Activated T-cell treated with anti-CD3 and anti-CD28 coated beads for 4 hours (primary cell): Measurements from ENCODE around the gene ACVRL1.
"Not testable (repeated sequence)": the region's sequence is repeated elsewhere in the genome, so short reads cannot be mapped to it uniquely, and the experiment has no call there.

ENCODE experiments used
- DNase-seq: peaks from one replicate; pipeline ENCODE4 v3.0.0-alpha.2; 2020

Gene ACVRL1

DNA sequence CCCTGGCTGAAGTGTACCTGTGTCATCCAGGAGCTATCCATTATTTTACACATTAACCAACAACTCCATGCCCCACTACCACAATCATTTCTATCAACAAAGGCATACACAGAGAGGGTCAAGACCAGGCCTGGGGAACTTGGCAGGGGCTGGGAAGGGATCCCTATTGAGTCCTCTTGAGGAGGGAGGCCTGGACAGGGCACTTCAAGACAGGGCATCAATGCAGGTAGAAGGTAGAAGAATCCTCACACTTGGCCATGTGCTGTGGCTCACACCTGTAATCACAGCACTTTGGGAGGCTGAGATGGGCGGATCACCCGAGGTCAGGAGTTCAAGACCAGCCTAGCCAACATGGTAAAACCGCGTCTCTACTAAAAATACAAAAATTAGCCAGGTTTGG is 32.8 kb upstream of the ACVRL1 start:
- DNase-seq: no peak

DNA sequence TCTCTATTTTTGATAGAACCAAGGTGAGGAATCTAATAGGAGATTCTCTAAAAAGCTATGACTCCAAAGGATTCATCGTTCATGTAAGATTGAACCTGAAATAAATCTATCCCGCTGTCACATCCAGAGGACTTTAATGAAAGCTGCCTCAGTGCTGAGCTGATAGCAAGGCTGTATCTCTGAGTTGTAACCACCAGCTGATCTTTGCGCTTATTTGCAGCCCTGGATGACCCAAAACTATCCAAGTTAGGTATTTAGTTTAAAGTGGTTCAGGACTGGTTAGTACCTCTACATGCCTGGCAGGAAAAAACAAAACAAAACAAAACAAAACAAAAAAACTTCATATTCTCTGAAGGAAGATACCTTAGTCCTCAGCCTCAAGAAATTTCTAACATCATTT is 28.2 kb upstream of the ACVRL1 start:
- DNase-seq: no peak

DNA sequence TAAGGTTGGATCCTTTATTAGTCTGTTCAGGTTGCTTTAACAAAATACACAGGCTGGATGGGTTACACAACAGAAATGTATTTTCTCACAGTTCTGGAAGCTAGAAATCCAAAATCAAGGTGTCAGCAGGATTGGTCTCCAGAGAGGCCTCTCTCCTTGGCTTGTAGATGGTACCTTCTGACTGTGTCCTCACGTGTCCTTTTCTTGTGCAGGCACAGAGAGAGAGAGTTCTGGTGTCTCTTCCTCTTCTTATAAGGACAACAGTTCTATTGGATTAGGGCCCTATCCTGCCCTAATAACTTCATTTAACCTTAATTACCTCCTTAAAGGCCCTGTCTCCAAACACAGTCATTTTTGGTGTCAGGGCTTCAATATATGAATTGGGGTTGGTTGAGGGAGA is 24.0 kb upstream of the ACVRL1 start:
- no peak for DNase-seq

DNA sequence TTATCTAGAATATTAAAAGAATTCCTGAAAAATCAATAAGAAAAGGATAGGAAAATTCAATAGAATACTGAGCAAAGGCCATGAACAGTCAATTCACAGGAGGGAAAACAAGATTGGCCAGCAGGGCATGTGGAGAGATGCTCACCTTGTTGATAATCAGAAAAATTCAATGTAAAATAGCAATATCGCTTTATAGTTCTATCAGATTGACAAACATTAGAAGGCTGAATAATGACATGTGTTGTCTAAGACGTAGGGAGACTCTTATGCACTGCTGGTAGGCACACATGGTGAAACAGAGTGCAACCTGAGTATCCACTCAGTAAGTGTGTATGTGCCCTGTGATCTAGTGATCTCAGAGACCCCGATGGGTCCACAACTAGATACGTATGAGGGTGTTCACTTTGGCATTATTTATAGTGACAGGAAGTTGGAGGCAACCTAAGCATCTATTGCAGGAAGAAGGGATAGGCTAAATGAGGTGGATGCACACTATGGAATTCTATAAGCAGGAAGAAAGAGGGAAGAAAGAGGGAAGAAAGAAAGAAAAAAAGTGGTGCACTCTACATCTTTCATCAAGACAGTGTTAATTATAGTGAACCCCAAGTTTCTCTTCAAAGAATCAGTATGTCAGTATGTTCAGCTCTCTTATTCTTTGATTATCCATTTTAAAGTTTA is 23.2 kb upstream of the ACVRL1 start:
- no peak for DNase-seq

DNA sequence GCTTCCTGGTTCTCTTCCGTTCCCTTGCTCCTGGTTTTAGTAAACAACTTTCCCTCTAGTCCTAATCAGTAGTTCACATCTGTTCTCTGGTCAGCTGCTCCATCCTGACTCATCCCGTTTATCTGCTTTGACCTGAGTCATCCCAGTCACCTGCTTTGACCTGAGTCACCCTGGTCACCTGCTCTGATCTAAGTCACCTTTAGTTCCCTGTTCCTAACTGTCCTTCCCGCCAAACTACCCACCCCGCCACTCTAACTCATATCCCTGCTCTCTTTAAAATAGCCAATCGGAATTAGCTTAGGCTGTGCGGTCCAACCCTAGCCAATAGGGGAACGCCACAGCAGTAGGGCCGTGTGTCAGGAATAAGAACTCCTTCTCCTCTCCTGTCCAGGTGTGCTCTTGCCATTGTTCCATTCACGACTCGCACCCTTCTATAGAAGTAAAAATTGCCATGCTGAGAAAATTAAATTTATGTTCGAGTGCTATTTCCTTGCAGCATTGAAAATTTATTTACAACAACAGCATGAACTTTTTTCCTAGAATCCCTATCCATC is 22.6 kb upstream of the ACVRL1 start:
- no peak for DNase-seq

DNA sequence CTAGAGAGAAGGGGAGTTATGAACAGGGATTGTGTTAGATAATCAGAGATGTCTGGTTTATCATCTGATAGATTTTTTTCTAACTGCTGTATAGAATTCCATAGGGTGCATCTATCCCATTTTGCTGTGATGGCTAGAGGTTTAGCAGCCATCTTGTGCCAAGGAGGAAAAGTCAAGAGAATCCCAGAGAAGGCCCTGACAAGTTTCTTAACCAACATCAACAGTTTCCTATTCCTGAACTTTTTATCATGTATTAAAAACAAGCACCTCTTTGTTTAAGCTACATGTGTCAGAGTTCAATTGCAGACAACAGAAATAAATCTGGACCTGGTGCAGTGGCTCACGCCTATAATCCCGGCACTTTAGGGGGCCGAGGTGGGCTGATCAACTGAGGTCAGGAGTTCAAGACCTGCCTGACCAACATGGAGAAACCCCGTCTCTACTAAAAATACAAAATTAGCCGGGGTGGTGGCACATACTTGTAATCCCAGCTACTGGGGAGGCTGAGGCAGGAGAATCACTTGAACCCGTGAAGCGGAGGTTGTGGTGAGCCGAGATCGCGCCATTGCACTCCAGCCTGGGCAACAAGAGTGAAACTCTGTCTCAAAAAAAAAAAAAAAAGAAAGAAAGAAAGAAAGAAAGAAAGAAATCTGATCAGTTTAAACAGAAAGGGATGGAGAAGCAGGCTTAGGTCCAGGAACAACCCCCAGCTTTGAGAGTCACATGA is 21.8 kb upstream of the ACVRL1 start:
- not testable (repeated sequence) for DNase-seq

DNA sequence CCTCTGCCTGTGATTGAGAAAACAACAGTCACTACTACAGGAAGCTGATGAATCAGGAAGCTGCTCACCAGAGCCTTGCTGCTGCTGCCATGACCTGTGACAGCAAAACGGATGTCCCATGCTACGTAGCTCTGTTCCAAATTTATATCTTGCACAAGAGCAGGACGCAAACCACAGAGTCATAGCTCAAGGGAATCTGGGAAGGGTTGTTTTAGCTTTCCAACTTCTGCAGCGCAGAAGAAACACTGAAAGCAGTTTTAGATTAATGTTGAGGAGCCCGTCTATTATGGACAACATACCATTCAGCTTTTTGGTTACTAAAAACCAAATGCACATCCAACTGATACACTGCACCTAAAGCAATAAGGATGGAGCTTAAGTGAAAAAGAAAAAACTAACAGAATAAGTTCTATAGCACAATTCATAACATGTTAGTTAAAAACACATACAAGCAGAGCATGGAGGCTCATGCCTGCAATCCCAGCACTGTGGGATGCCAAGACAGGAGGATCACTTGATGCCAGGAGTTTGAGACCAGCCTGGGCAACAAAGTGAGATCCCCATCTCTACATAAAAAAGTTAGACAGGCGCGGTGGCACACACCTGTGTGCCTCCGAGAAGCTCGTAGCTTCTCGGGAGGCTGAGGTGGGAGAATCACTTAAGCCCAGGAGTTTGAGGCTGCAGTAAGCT is 21.1 kb upstream of the ACVRL1 start:
- DNase-seq: peak; percentile 20

DNA sequence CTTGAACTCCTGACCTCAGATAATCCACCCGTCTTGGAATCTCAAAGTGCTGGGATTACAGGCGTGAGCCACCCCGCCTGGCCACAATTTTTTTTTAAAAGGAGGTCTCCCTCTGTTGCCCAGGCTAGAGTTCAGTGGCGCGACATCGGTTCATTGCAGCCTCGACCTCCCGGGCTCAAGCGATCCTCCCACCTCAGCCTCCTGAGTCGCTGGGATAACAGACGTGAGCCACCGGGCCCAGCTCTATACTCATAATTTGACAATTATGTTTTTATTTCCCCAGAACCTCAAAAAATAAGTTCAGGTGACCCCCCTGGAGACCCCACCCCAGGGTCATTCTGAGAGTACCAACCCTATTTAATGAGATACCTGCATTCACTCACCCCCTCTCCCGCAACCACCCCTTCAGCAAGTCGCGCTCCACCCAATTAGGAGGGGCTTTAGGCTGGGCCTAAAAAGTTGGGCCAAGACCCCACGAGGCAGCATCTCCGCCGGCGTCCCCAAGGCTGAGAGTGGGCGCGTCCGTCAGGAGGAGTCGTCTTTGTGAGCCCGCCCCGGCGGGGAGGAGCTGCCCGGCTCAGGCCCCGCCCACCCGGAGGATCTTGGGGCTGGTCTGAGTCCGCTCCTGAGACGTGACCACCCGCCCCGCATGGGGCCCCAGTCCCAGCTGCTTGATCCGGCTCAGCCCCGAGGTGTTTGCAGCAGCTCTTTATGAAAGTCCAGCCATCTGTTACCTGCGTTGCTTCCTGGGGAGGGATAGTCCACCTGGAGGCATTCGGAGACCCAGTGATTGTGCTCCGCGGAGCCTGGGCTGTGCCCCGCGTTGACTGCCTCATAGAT is 19.6 kb upstream of the ACVRL1 start, which contains the start of gene ANKRD33:
TSS of gene ANKRD33 (plus strand) at position 628 of the 840 bp plus-strand sequence. CDS start at position 712, 84 bp downstream.
- no peak for DNase-seq

DNA sequence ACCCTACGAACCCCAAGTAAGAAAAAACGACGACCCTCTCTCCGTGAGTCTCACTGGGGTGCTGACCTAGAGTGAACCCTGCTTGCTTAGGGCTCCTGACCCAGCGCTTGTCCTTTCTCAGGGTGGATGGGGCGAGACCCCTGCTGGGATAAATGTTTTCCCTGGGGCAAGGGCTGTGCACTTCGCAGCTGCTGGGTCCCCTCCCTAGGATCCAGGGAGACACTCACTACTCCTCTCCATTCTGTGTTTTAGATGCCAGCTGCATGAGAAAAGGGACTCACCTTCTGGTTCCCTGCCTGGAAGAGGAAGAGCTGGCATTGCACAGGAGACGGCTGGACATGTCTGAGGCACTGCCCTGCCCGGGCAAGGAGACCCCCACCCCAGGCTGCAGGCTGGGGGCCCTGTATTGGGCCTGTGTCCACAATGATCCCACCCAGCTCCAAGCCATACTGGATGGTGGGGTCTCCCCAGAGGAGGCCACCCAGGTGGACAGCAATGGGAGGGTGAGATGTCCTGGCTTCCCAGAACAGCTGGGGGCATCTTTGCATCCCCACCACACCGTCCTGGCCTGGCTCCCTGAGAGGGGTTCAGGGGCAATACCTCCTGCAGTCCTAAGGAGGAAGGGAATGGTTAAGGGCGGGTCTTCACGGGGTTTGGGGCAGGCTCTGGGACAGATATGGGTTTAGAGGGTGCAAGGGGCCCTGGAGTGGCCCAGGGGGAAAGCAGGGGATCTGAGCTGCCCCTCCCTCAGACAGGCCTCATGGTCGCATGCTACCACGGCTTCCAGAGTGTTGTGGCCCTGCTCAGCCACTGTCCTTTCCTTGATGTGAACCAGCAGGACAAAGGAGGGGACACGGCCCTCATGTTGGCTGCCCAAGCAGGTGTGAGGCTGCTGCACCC is 18.7 kb upstream of the ACVRL1 start:
- no peak for DNase-seq

DNA sequence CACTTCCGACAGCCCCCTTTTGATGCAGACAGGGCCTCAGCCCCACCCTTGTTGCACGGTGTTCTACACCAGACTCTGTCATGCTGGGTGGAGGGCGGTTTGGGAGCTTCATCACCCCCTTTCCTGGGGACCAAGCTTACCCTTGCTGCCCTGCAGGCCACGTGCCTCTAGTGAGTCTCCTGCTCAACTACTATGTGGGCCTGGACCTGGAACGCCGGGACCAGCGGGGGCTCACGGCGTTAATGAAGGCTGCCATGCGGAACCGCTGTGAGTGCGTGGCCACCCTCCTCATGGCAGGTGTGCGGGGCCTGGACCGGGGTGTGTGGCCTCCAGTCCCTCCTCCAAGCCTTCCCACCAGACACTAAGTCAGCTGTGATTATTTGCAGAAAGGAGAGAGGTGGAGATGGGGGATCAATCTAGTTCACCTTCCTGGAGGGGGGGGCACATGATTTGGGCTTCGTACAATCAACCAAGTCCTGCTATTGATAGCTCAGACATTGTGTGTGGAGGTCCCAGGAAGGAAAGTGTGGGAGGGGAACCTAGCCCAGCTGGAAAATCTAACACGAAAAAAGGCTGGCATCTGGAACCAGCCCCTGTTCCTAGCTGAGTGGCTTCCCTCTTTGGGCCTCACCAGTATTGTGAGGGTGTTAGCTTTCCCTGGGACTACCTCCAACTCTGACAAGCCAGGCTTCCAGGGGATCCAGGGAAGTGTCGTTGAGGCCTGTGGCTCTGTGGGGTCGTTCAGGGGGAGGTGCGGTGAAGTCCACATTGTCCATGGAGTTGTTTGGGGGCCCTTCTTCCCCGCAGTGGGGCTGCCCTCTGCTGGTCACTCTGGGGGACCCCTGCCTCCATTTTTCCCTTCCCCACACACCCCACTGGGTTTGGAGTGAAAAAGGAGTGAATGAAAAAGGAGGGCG is 17.8 kb upstream of the ACVRL1 start:
- no peak for DNase-seq

DNA sequence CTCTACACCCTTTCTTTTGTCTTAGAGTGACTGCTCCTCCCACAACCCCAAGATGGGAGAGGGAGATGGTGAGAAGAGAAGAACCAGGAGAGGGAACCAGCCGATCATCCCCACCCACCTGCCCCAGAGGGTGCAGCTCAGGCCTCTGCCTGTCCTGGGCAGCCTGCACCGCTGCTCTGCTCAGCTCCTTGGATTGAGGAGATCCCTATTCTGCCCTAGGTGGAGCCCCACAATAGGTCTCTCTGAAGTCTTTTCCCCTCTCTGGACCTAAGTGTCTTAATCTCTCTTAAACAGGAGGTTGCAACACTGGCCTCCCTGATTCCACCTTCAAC is 17.2 kb upstream of the ACVRL1 start:
- no peak for DNase-seq

DNA sequence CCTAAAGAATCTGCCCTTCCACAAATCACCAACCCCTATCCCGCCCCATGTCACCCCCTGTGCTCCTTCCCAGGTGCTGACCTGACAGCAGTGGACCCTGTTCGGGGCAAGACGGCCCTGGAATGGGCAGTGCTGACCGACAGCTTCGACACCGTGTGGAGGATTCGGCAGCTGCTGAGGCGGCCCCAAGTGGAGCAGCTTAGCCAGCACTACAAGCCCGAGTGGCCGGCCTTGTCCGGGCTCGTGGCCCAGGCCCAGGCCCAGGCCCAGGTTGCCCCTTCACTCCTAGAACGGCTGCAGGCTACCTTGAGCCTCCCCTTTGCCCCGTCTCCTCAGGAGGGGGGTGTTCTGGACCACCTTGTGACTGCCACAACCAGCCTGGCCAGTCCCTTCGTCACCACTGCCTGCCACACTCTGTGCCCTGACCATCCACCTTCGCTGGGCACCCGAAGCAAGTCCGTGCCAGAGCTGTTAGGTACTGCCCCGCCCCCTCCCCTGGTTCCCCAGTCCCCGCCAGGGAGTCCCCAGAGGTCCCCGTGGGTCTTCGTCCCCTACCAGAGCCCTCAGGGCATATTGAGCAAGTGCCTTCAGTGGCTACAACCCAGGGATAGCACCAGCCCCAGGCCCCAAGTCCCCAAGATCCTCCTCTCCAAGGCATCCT is 16.7 kb upstream of the ACVRL1 start:
- no peak for DNase-seq

DNA sequence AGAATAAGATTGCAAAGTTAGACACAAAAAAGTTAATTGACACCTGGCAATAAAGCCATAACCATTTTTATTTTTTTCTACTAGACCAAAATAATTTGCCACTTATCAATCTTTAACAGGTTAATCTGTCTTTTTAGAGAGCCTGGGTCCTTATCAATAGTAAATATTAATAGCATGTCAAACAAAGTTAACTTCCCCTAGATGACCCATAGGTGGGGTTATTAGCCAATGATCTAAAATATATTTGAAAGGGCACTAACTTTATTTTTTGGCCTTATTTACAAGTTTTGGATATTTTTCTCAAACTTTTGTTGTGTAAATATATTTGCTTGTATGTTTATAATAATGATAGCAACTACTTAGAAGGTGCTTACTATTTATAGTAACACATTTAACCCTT is 15.5 kb upstream of the ACVRL1 start:
- no peak for DNase-seq

DNA sequence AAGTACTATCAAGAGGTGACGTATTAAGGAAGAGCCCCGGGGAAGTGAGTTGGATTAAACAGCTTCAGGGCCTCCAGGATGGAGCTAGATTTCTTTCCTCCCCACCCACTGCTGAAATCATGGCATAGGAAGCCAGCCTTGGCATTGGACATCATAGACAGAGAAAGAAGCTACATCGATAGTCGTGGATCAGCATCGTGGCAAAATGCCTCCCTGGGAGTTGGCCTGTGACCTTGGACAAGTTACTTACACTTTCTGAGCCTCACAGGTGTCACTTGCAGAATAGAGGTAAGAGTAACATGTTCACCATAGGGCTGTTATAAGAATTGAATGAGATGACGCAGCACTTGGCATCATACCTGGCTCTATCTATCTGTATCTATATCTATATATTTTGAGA is 13.5 kb upstream of the ACVRL1 start:
- DNase-seq: no peak

DNA sequence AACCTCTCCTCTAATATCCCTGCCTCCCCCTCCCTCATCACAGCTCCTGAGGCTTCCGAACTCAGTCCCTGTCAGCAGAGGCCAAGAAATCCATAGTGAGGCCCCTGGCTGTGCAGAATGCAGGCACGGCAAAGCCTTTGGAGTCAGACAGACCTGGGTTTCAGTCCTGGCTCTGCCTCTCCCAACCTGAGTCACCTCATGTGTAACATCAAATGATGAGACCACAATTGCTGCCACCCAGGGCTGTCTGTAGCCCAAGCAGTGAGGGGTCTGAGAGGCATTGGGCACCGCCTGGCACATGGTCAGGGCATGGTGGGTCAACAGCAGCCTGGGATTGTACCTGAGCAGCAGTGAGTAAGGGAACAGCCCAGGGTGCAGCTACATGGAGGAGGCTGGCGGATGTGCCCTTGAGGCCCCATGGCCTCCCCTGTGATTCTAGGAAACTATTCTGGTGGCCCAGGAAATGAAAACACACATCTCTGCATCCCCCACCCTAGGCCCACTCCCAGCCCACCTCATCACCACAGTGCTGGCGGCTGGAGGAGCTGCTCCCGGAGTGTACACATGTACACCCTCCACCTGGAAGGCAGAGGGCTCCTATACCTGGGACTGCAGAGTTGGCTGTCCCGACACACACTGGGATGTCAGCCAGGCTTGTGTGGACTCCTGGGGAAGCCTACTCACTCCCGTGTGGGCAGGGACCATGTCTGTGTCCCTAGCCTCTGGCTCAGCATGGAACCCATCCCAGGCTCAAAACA is 11.7 kb upstream of the ACVRL1 start:
- no peak for DNase-seq

DNA sequence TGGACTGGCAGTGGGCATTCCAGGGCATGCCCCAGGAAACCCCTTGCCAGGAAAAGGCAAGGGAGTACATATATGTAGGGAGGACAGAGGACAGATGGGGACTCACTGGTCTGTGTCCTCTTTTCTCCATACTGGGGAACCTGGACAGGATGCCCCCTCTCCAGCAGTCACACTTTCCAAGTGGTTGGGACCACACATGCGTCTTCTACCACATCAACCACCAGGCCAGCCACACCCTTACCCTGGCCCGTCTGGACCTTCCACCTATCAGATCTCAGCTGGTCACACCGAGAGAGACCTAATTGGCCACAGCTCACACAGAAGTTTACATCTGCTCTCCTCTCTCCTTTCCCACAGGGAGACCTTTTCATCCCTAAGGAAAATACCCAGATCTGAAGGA is 11.1 kb upstream of the ACVRL1 start:
- no peak for DNase-seq

DNA sequence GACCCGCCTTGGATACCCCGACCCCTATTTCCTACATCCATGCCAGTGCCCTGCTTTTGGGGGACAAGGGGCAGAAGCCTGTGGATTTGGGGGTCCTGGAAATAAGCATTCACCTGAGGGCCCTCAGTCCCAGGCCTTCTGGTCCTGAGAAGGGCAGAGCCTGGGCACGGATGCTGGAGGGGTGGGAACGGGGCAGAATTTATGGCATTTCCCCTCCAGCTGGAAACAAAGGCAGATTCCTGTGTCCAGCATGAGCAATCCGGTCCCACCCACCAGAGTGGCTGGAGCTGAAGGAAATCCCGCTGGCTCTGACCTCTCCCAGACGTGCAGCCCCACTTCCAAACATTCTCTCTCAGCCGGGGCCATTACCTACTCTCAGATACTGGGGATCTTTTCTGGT is 10.1 kb upstream of the ACVRL1 start:
- no peak for DNase-seq

DNA sequence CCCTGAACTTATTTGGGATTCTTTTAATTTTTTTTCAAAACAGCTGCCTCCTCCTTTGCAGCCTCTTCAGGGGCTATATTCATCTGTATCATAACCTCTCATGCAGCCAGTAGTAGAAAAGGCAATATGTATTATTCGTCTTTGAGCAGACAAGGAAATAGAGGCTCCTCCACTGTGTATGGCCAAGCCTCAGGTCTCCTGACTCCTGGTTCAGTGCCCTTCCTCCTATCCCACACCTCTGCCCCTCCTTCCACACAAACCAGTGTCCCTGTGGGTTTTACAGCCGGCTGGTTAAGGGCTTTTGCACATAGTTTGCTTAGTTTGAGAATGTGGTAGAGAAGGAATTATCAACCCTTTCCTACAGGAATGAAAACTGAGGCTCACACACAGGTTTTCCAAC is 8.8 kb upstream of the ACVRL1 start:
- no peak for DNase-seq

DNA sequence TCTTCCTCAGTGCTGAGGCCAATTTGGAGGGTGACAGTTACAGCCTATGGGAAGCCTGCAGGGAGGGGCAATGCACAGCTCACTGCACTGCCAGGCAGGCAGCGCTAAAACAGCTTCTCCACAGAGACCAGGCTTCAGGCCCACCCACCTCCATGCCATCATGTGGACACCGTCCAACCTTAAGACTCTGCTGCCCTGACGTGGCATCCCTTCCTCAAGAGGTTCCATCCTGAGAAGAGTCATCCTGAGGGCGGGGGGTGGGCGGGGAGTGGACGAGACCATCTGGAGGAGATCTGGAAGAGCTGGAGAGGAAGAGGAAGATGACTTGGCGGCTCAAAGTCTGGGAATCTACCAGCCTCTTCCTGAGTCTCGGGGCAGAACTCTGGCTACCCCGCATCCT is 8.4 kb upstream of the ACVRL1 start:
- no peak for DNase-seq
